Nephron progenitor cell (in vitro differentiated cells): ENCODE results near the gene IL3.

ENCODE experiments used
- DNase-seq: peaks from one replicate; pipeline ENCODE4 v3.0.0; 2021
- H3K27ac Mint-ChIP-seq: 2 replicates; pipeline ENCODE4 v1.8.0; 2021; ENCODE audit warnings: mild to moderate bottlenecking, moderate library complexity, mixed read lengths
- H3K27me3 Mint-ChIP-seq: 2 replicates; pipeline ENCODE4 v1.8.0; 2021; ENCODE audit warnings: mild to moderate bottlenecking, low read depth, mixed read lengths; ENCODE audit not compliant: poor library complexity
- H3K36me3 Mint-ChIP-seq: 2 replicates; pipeline ENCODE4 v1.8.0; 2021; ENCODE audit warnings: low read depth, mixed read lengths
- H3K4me1 Mint-ChIP-seq: 2 replicates; pipeline ENCODE4 v1.8.0; 2021; ENCODE audit warnings: mixed read lengths
- H3K4me3 Mint-ChIP-seq: 2 replicates; pipeline ENCODE4 v1.8.0; 2021; ENCODE audit warnings: mild to moderate bottlenecking, moderate library complexity, mixed read lengths
- H3K9me3 Mint-ChIP-seq: 2 replicates; pipeline ENCODE4 v1.8.0; 2021; ENCODE audit warnings: mild to moderate bottlenecking, moderate library complexity, mixed read lengths
- TF ChIP-seq, protein P1 (sequence below): fragments of 200-600 bp; sonication (generic); IDR thresholded peaks from 2 replicates; pipeline ENCODE4 v1.5.0; 2021; ENCODE audit warnings: antibody characterized with exemption

IL3 gene

GRCh38 chr5:132093271-132093670 is 32.8 kb downstream of the IL3 start:
- H3K27me3 Mint-ChIP-seq, result peaks cover 15% of the 10 kb centered on the region
- TF ChIP-seq, protein P1, sequence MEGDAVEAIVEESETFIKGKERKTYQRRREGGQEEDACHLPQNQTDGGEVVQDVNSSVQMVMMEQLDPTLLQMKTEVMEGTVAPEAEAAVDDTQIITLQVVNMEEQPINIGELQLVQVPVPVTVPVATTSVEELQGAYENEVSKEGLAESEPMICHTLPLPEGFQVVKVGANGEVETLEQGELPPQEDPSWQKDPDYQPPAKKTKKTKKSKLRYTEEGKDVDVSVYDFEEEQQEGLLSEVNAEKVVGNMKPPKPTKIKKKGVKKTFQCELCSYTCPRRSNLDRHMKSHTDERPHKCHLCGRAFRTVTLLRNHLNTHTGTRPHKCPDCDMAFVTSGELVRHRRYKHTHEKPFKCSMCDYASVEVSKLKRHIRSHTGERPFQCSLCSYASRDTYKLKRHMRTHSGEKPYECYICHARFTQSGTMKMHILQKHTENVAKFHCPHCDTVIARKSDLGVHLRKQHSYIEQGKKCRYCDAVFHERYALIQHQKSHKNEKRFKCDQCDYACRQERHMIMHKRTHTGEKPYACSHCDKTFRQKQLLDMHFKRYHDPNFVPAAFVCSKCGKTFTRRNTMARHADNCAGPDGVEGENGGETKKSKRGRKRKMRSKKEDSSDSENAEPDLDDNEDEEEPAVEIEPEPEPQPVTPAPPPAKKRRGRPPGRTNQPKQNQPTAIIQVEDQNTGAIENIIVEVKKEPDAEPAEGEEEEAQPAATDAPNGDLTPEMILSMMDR, result no peak
- H3K36me3 Mint-ChIP-seq, result no peaks in the 10 kb centered on the region
- H3K4me3 Mint-ChIP-seq, result no peak overlapping the region
- DNase-seq, result no peak
- no peak overlapping the region for H3K27ac Mint-ChIP-seq
- H3K9me3 Mint-ChIP-seq, result no peaks in the 10 kb centered on the region
- H3K4me1 Mint-ChIP-seq, result no peaks in the 10 kb centered on the region

- no peak for DNase-seq
- no peaks in the 10 kb centered on the region for H3K4me1 Mint-ChIP-seq
- no peak overlapping the region for H3K27ac Mint-ChIP-seq
- H3K36me3 Mint-ChIP-seq, result no peaks in the 10 kb centered on the region
- H3K4me3 Mint-ChIP-seq, result no peak overlapping the region
- TF ChIP-seq, protein P1, result no peak
- H3K27me3 Mint-ChIP-seq, result peaks cover 19% of the 10 kb centered on the region
- no peaks in the 10 kb centered on the region for H3K9me3 Mint-ChIP-seq
Measured at GRCh38 chr5:132094393-132095076, 34.1 kb downstream of the IL3 start.

DNA sequence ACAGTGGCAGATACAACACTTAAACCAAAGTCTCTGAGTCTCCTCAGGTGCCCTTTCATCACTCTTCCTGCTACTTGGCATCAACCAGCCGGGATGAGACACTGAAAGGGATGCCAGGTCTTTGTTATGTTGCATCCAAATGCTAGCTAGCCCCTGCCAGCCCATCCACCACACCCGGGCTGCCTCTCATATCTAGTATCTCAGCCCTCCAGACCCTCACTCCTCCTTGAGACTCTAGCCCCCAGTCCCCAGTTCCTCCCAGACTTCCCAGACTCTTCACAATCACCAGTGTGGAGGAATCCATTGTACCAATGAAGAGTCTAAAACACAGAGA is 34.6 kb downstream of the IL3 start:
- DNase-seq, result no peak
- no peaks in the 10 kb centered on the region for H3K4me1 Mint-ChIP-seq
- H3K27me3 Mint-ChIP-seq, result peaks cover 19% of the 10 kb centered on the region
- H3K36me3 Mint-ChIP-seq, result no peaks in the 10 kb centered on the region
- H3K27ac Mint-ChIP-seq, result no peak overlapping the region
- H3K9me3 Mint-ChIP-seq, result no peaks in the 10 kb centered on the region
- H3K4me3 Mint-ChIP-seq, result no peak overlapping the region
- TF ChIP-seq, protein P1, result no peak

GRCh38 chr5:132095424-132095972 is 35.0 kb downstream of the IL3 start:
- DNase-seq, result no peak
- Mint-ChIP-seq H3K4me3 (no peak overlapping the region), H3K36me3 (no peaks in the 10 kb centered on the region), H3K4me1 (no peaks in the 10 kb centered on the region), H3K9me3 (no peaks in the 10 kb centered on the region), H3K27me3 (peaks cover 21% of the 10 kb centered on the region), H3K27ac (no peak overlapping the region)
- TF ChIP-seq, protein P1, result no peak

DNA sequence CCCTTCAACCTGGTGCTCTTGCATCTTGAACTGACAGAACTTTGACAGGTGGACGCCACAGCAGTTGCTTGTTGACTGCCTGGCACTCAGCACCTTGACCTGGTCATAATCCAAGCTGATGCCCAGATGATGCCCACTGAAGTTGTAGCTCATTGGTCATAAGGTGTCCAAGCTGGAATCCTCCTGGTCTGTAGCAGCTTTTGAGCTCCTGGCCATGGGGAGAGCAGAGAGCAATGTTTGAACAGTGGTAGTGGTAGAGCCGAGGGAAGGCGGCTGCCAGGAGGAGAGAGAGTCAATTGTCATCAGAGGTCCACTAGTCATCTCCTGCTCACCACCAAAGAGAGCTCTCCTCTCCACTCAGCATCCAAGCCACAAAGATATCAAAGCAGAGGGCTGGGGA is 36.4 kb downstream of the IL3 start:
- H3K9me3 Mint-ChIP-seq, result no peaks in the 10 kb centered on the region
- no peak overlapping the region for H3K4me3 Mint-ChIP-seq
- no peaks in the 10 kb centered on the region for H3K4me1 Mint-ChIP-seq
- no peak for DNase-seq
- peaks cover 18% of the 10 kb centered on the region for H3K27me3 Mint-ChIP-seq
- no peak overlapping the region for H3K27ac Mint-ChIP-seq
- H3K36me3 Mint-ChIP-seq, result no peaks in the 10 kb centered on the region
- TF ChIP-seq, protein P1, result no peak

DNA sequence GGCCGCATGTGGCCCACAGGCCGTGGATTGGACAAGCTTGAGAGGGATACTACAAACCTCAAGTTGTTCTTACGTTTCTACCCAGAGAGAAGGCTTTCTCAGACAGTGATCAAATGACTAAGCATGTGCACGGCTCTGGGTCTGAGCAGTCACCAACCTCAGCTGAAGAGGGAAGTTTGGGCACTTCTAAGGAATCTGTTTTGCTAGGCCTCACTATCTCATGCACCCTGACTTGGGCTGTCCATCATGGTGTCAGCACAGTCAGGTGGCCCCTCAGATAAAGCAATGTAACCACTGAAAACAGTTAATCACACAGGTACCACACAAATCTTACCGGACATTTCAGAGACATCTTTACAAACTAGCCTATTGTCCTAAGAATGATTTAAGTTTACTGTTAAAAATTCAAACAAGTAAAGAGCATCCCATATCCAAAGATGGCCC is 37.7 kb downstream of the IL3 start:
- Mint-ChIP-seq H3K27ac (no peak overlapping the region), H3K27me3 (peaks cover 13% of the 10 kb centered on the region), H3K36me3 (no peaks in the 10 kb centered on the region), H3K4me1 (no peaks in the 10 kb centered on the region), H3K4me3 (no peak overlapping the region), H3K9me3 (no peaks in the 10 kb centered on the region)
- no peak for DNase-seq
- TF ChIP-seq, protein P1, result no peak
